OCI-M1 (cell line): ENCODE measurements around the gene PPP1R14C.

Source experiments
- DNase-seq: peaks from one replicate; lab custom pipeline; 2025; lab: John Stamatoyannopoulos, UW

The PPP1R14C gene

DNA sequence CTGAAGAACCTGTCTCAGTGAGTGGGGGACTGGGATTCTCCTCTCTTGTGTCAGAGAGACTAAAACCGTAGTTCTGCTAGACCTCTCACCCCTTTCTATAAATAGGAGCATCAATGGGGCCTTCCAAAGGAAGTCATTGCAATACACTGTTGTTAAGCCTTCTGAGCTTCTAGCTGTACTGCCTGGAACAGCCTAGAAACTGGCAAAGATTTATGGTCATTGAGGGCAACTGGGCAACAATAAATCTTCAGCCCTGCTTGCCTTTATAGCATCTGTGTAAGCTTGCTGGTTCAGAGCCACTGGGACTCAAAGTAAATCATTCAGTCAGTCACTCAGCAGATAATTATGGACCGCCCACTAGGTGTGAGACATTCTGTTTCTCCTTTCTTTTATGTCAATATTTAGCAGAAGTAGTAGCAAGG, 53.2 kb downstream of the PPP1R14C start:
- peak; percentile 25 for DNase-seq

DNA sequence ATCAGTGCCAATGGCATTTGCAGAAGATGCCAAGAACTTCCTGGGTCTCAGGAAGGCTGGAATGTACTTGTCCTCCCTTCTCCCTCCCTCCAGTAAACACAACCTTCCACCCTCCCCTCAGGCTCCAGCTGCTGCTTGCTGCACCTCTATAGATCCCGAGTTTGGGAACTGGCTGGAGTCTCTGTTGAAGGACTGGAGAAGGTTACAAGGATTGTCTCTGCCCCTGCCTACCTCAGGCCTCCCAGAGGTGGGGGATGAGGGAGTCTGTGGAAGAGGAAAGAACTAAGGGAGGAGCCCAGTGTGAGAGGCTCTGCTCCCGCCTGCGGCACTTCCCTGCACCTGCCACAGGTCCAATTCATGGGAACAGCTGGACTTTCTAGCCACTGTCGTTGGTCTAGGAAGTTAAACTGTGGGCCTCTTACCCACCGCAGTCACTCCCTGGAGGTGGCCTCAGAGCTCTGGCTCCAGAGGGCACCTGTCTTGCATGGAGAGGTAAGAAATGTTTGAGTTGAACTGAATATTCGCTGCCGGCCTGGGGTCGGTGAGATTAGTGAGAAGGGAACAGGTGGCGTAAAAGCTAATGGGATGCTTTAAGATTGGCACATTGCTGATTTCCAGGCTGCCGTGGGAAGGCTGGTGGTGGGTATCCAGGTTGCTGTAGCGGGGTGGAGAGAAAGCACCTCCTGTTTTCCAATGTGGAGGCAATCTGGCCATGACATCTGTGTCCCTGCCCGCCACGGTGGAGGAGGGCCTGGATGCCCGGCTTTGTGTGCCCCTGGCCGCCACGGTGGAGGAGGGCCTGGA, 54.3 kb downstream of the PPP1R14C start:
- DNase-seq: no peak

DNA sequence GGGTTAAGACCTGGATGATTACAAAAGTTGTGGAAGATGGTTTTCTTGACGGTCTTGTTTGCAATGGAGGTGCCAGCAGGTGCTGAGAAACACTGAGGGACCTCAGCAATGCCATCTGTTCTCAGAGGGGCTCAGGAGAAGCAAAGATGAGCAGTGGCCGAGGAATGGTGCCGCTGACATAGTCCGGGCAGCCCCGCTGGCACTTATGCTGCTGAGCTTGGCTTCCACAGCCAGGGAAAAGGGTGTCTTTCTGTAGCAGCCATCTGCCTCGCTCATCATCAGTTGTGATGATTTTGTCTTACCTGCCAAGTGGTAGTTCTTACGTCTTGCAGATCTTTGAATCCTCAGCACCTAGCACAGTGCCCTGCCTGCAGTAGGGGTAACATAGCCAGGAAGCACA, 55.7 kb downstream of the PPP1R14C start:
- no peak for DNase-seq

DNA sequence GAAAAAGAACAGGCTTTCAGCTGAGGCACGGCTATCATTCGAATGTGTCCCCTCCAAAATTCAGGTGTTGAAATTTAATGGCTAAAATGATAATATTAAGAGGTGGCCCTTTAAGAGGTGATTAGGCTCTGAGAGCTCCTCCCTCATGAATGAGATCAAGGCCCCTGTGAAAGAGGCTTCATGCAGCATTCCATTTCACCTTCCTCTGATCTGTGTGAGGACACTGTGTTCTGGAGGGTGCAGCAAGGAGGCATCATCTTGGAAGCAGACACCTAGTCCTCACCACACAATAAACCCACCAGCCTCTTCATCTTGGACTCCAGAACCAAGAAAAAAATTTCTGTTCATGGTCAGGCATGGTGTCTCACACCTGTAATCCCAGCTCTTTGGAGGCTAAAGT, 56.4 kb downstream of the PPP1R14C start:
- DNase-seq: no peak

DNA sequence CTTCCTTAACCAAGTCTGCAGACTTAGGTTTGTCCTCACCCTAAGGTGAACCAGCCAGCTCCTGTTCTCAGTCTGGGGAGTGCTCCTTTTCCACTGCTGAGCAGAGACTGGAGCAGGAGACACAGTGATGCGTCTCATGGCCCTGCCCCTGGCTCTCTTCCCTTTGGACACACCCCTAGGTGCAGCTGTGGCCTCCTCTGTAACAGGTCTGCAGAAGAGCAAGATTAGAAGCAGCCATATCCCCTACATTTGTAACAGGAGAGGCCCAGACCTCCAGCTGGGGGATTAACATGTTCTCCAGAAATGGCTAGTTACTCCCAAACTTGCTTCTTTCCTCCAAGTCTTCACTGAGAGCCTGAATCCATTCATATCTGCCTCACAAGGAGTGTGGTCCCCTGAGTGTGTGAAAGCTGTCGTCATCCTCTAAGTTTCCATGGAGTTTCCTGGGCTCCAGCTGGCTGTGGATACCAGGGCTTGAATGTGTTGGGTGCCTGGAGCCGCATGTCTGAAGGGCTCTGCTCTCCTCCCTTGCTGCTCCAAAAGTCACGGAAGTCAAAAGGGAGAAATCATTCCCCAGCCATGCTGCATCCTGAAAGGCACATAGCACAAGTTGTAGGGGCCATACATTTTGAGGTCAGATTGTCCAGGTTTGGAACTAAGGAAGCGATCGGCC, 57.7 kb downstream of the PPP1R14C start:
- no peak for DNase-seq

DNA sequence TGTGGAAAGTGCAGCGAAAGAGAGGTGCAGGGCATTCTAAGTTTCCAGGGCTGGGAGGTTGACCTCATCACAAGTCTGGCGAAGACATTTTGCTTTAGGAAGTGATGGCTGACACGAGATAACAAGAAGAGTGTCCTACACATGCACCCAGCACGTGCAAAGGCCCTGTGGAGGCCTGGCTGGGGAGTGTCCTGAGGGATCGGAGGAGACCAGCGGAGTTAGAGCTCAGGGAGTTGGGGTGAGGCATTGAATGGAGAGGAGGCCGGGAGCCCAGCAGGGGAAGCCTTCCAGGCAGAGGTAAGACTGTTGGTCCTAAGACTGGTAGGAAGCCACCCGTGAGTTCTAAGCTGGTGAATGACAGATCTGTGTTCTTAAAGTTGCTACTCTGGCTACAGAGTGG, 58.4 kb downstream of the PPP1R14C start:
- DNase-seq: no peak

DNA sequence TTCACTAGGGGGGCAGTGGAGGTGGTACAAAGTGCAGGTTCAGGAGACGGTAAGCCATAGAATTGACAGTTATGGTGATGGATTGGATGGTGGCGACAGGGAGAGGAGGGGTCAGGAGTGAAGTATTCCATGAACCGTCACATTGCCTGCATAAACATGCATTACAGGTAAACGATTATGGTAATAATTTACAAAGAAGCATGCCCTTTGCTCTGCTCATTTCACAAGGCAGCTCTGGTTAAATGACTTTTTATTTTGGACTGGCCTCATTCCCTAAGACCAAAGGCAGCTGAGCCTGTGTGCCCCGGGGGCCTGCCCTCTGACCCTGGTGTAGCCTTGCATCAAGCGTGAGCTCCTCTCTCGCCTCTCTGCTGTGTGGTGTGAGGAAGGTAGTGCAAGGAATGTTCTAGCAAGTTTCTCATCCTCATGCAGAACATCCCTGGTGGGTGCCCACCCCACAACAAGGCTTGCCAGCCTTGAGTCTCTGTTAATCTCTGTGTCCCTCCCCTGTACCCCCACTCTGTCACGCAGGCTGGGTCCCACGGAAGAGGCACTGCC, 59.0 kb downstream of the PPP1R14C start:
- DNase-seq: no peak

DNA sequence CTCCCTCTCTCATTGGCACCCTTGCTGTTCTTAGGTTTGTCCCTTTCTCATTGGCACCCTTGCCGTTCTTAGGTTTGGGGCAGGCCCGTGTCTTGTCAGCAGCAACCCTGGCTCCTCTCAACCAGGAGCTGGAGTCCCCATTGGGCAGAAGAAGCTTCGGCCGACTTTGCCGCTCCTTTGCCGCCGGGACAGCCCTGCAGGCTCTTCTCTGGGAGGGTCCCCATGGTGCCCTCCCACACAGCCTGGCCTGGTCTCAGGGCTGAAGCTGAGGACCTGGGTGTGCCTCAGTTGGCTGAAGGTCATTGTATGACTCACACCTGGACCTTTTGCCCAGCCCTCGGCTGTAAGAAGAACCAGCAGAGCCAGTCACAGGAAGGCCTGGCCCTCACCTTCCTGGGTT, 59.6 kb downstream of the PPP1R14C start:
- DNase-seq: no peak

DNA sequence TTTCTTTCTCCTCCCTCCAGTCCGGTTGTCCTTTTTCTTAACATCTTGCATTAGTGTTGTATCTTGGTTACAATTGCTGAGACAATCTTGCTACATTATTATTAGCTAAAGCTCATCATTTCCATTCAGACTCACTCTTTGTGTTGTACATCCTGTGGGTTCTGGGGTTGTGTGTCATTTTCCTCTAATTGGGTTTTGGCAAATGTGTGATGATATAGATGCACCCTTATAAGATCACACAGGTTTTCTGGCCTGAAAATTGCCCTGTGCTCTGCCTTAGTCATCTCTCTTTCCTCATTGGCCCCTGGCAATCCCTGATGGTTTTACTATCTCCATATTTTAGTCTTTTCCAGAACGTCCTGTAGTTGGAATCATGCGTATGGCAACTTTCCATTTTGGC, 60.1 kb downstream of the PPP1R14C start:
- DNase-seq: no peak

DNA sequence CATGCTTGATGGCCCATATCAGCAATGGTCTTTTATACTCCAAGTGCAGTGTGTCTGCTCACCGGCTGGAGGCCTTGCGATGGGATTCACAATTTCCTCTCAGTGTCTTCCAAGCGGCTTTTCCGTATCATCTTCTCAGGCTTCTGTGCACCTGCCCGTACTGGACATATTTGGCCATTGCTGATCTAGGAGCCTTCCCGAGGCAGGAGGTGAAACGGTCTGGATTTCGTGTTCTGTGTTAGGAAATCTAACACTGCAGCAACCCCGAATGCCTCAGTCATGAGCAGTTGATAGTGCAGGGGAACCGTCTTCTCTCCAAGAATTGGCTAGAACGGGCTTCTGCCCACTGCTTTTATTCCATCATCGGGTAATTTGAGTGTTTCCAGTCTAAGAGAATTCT, 60.5 kb downstream of the PPP1R14C start:
- DNase-seq: no peak

DNA sequence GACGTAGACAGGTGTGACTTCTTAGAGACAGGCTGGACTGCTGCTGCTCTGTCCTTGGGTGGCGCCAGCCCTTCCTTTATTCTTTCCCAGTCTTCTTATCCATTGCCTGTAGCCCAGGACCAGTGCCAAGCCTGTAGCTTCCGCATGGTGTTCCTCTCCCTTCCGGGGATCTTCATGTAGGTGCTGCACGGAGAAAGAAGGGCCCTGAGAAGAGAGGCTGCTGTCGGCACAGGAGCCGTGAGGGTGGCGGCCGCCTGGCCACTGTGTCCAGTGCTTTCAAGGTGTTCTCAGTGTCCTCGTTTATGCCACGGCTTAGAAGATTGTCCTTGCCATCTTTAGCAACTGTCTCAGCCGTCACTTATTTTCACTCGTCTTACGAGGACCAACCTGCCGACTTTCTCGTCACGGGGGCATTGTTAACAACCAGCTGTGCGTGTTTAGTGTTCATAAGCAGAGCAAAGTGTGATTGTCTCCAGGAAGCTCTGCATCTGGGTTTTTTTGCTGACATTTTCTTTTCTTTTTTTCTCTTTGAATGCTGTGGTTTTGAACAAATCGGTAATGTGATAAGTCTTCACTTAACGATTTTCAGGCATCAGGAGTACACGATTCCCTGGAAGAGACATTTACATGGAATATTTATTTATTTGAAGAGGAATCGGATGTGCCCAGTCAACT, 61.2 kb downstream of the PPP1R14C start:
- no peak for DNase-seq

DNA sequence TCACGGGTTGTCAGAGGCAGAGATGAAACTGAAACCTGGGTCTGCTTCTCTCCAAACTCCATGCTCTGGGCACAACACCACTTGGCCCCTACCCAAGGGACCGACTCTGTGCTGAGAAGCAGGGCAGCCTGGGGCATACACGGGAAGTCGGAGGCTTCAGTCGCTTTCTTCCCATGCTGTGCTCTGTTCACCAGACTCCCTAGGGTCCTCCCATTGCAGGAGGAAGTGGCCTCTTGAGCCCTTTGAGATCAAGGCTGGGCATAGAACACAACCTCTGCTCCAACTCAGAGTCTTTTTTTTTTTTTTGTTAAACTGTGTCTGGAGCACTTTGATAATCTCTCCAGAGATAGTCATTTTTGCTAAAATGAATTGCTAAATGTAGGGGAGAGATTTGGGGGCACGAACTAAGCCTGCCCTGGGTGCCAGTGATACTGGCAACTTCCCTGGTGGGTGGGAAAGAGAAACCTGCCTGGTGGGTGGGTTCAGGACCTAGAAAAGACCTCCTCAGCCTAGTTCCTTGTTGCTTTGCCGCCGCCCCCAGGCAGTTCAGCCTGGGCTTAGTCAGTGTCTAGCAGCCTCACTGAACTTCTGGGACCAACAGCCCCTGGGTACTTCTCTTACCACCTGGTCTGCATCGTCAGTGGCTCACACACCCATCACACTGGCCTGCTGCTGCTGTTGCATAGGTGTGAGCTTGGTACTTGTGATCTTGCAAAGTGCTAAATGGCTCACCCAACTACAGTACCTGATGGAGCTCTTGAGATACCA, 62.0 kb downstream of the PPP1R14C start:
- DNase-seq: peak; percentile 83

DNA sequence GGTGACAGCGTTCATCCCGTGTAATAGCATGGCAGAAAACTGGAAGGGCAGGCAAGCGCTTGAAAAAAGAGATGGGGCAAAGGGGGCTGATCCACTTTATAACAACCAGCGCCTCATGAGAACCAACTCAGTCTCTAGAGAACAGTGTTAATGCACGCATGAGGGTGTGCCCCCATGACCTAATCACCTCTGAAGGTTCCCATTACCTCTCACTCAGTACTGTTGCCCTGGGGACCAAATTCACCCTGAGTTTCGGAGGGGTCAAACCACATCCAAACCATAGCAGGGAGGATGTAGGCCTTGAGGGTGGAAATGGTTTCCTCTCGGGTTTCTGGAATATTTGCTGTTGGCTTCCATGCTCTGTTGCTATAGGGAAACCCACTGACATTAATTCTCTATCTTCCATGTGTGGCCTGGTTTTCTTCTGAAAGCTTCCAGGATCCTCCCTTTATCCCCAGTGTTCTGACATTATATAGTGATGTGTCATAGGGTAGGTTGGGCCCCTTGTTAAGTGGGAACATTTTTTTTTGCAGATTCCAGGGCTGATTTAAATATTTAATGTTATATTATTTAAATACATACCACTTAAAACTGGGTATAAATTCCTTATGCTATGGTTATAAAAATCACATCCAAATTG, 65.2 kb downstream of the PPP1R14C start:
- no peak for DNase-seq

DNA sequence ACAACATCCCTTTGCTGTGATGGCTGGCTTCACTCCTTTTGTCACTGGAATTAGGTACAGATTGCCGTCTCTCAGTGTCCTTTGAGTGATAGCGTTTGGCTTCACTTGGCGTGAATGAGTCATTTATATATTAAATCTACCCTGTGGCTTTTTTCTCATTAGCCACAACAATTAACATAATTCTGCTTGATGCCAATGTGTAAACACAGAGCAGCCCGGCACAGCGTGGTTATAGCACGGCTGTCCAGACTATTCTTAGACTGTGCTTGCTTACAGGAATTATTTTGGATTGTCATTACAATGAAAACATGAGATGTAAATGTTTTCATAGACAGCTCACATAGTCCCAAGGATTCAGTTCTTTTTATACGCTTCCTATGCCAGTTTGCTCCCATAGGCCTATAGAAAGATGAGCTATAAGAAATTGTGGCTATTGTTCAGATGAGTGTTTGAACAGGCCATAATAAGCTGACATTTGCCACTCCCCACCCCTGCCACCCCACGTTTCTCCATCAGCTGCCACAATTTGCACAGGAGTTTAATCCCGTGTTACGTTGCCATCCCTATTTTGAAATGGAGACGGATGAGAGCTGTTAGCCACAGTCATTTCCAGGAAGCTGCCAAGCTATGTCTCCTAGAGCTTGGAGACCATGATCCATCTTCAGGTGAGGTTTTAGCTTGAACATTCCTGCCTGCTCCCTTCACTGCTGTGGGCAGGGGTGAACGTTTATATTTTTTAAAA, 65.9 kb downstream of the PPP1R14C start:
- no peak for DNase-seq

DNA sequence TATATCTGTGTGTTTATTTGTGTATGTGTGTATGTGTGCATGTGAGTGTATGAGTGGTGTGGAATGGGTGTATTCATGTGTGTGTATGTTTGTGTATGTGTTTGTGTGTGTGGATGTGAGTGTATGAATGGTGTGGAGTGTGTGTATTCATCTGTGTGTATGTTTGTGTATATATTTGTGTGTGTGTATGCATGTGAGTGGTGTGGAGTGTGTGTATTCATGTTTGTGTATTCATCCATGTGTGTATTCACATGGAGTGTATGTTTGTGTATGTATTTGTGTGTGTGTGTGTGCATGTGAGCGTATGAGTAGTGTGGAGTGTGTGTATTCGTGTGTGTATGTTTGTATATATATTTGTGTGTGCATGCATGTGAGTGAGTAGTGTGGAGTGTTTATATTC, 66.6 kb downstream of the PPP1R14C start:
- DNase-seq: no peak

DNA sequence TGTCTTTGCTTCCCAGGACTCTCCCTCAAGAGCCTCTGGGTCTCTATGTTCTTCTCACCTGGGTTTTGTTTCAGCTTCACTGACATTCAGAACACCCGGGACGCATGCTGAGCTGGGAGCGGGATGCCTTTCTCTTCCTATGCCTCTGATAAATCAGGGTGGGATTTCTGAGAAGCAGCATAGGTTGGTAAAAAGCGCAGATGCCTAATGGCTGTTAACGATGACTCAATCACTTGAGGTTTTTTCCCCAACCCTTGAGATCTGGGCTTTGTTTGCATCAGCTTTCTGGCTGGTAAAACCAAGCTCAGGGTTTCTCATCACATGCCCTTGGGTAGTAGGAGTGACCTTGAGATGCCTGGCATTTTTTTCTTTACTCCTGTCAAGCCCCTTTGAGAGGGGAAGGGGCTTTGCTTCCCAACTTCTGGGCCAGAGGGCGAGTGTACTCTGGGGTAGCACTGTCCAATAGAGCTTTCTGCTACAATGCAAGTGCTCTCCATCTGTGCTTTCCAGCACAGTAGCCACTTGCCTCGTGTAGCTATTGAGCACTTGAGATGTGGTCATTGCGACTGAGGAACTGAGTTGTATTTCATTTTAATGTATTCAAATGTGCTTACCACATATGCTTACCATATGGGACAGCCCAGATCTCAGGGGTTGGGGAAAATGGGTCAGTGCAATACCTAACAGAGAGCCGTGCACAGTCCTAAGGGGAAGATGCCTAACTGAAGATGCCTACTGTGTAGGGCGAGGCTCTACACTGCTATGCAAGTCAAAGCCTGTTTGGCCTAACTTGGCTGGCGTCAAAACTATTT, 69.1 kb downstream of the PPP1R14C start:
- DNase-seq: peak; percentile 52

DNA sequence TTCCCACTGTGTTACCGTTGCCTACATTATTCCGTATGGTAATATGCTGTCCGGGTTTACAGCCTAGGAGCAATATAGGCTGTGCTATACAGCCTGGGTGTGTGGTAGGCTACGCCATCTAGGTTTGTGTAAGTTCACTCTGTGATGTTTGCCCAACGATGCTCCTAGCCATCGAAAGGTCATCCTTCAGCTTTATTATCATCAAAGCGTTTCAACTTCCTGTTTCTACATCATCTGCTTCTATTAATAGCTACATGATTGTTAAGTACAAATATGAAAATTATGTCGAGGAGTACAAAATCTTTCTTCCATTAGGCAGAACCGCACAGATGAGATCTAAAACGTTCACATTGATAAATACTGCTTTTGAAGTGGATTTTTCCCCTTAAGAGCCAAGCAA, 69.9 kb downstream of the PPP1R14C start:
- peak; percentile 31 for DNase-seq

DNA sequence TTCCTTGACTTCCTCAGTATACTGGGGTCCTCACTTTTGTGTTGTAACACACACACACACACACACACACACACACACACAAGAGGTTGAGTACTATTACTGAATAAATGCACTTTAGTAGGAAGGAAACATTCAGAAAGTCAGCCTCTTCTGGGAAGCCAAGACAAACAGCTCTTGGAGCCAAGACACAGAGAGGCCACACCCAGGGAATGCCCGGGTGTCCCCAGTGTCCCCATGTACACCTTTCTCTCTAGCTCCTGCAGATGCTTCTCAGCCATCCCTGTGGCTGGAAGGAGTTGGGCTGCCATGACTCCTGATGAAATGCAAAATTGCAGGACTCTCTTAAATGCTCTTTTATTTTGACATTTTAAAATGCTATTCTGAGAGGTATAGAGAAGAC, 70.5 kb downstream of the PPP1R14C start:
- DNase-seq: no peak

DNA sequence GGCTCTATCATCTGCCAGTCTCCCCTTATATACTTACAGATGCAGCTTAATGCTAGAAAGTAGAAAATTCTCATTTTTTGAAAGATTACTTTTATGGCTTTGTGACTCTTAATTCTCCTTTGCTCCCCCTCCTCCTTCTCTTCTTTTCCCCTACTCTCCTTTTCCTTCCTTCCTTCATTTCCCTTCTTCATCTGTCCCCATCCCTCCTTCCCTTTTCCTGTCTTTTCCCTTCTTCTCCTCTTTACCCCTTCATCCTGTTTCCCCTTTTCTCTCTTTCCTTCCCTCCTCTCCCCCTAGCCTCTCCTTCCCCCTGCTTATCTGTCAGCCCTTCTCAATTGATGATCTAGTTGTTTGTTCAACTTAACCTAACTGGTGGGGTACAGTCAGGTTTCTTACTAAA, 71.5 kb downstream of the PPP1R14C start:
- no peak for DNase-seq
